SK-N-SH treated with all-trans-retinoic acid at 6 μM for 48 hours (cell line): Measurements from ENCODE around the gene SLAMF8.

Source experiments
- ATAC-seq: fragments of 200-7000 bp; cut with Tn5 transposase; 3 replicates; pipeline ENCODE4 v1.9.1; 2020; ENCODE audit warnings: mild to moderate bottlenecking, moderate library complexity
- ARNTL ChIP-seq: fragments of 450-650 bp; formaldehyde crosslinking; IDR thresholded peaks from 2 replicates; pipeline ENCODE4 v1.5.0; 2020; ENCODE audit warnings: low read depth, mild to moderate bottlenecking, moderate library complexity, borderline replicate concordance
- BACH2 ChIP-seq: fragments of 250-450 bp; sonication (Bioruptor Pico); IDR thresholded peaks from 2 replicates; pipeline ENCODE4 v1.9.0; 2021; ENCODE audit warnings: mild to moderate bottlenecking, borderline replicate concordance
- CREB5 ChIP-seq: fragments of 250-450 bp; sonication (Bioruptor Pico); IDR thresholded peaks from 2 replicates; pipeline ENCODE4 v1.5.1; 2020; ENCODE audit warnings: low read depth, mild to moderate bottlenecking, moderate library complexity
- CSDC2 ChIP-seq: fragments of 250-450 bp; sonication (Bioruptor Pico); IDR thresholded peaks from 2 replicates; pipeline ENCODE4 v1.5.0; 2020; ENCODE audit warnings: mild to moderate bottlenecking, moderate library complexity
- ESRRG ChIP-seq: fragments of 250-450 bp; sonication (Bioruptor Pico); IDR thresholded peaks from 2 replicates; pipeline ENCODE4 v1.6.1; 2021; ENCODE audit warnings: mild to moderate bottlenecking
- GLIS3 ChIP-seq: fragments of 250-450 bp; sonication (Bioruptor Pico); IDR thresholded peaks from 2 replicates; pipeline ENCODE4 v1.5.0; 2020; ENCODE audit warnings: mild to moderate bottlenecking, moderate library complexity
- ISL1 ChIP-seq: fragments of 250-450 bp; sonication (Bioruptor Pico); IDR thresholded peaks from 2 replicates; pipeline ENCODE4 v2.1.2; 2022; ENCODE audit warnings: mild to moderate bottlenecking, moderate library complexity
- OSR1 ChIP-seq: fragments of 250-450 bp; sonication (Bioruptor Pico); IDR thresholded peaks from 2 replicates; pipeline ENCODE4 v1.8.0; 2022; ENCODE audit warnings: moderate library complexity, mild to moderate bottlenecking, inconsistent platforms
- RARB ChIP-seq: fragments of 250-450 bp; sonication (Bioruptor Pico); IDR thresholded peaks from 2 replicates; pipeline ENCODE4 v1.8.0; 2021; ENCODE audit warnings: mild to moderate bottlenecking, moderate library complexity
- SNAI2 ChIP-seq: fragments of 250-450 bp; sonication (Bioruptor Pico); IDR thresholded peaks from 2 replicates; pipeline ENCODE4 v1.5.0; 2020; ENCODE audit warnings: mild to moderate bottlenecking, moderate library complexity
- TCF4 ChIP-seq: fragments of 250-450 bp; sonication (Bioruptor Pico); IDR thresholded peaks from 2 replicates; pipeline ENCODE4 v1.8.0; 2021; ENCODE audit warnings: mild to moderate bottlenecking, moderate library complexity, borderline replicate concordance
- TOX ChIP-seq: fragments of 250-450 bp; sonication (Bioruptor Pico); IDR thresholded peaks from 2 replicates; pipeline ENCODE4 v1.8.0; 2021; ENCODE audit warnings: mild to moderate bottlenecking, moderate library complexity, borderline replicate concordance
- ZC3H10 ChIP-seq: fragments of 250-450 bp; sonication (Bioruptor Pico); IDR thresholded peaks from 2 replicates; pipeline ENCODE4 v1.5.1; 2021; ENCODE audit warnings: mild to moderate bottlenecking, moderate library complexity
- ZFP3 ChIP-seq: fragments of 250-450 bp; sonication (Bioruptor Pico); IDR thresholded peaks from 2 replicates; pipeline ENCODE4 v1.5.0; 2020; ENCODE audit warnings: mild to moderate bottlenecking, moderate library complexity
- ZFP30 ChIP-seq: fragments of 450-650 bp; formaldehyde crosslinking; IDR thresholded peaks from 2 replicates; pipeline ENCODE4 v1.5.0; 2022; ENCODE audit warnings: mild to moderate bottlenecking, moderate library complexity
- ZNF70 ChIP-seq: fragments of 450-650 bp; formaldehyde crosslinking; IDR thresholded peaks from 2 replicates; pipeline ENCODE4 v1.5.0; 2020; ENCODE audit warnings: mild to moderate bottlenecking, moderate library complexity
- ZNF8 ChIP-seq: fragments of 450-650 bp; formaldehyde crosslinking; IDR thresholded peaks from 2 replicates; pipeline ENCODE4 v1.5.0; 2020; ENCODE audit warnings: mild to moderate bottlenecking, moderate library complexity
- TF ChIP-seq, protein P1 (sequence below): fragments of 250-450 bp; sonication (Bioruptor Pico); IDR thresholded peaks from 2 replicates; pipeline ENCODE4 v1.8.0; 2020; ENCODE audit warnings: mild to moderate bottlenecking, moderate library complexity, borderline replicate concordance
- TF ChIP-seq, protein P2 (sequence below): fragments of 250-450 bp; sonication (Bioruptor Pico); IDR thresholded peaks from 2 replicates; pipeline ENCODE4 v1.8.0; 2021; ENCODE audit warnings: low read depth, mild to moderate bottlenecking, moderate library complexity, borderline replicate concordance
- TF ChIP-seq, protein P3 (sequence below): fragments of 250-450 bp; sonication (Bioruptor Pico); IDR thresholded peaks from 2 replicates; pipeline ENCODE4 v1.5.0; 2020; ENCODE audit warnings: mild to moderate bottlenecking, moderate library complexity

Gene SLAMF8

GRCh38 chr1:159848326-159848725, 21.7 kb downstream of the SLAMF8 start:
- no peak for TF ChIP-seq ZC3H10
- no peak for TF ChIP-seq ARNTL (CRISPR knock-in tag)
- TF ChIP-seq BACH2 (CRISPR knock-in tag) = no peak
- no peak for TF ChIP-seq ZNF8 (CRISPR knock-in tag)
- TF ChIP-seq ZNF70 (CRISPR knock-in tag) = no peak

GRCh38 chr1:159849626-159850366, 23.1 kb downstream of the SLAMF8 start:
- ATAC-seq = no peak
- TF ChIP-seq, protein P1, sequence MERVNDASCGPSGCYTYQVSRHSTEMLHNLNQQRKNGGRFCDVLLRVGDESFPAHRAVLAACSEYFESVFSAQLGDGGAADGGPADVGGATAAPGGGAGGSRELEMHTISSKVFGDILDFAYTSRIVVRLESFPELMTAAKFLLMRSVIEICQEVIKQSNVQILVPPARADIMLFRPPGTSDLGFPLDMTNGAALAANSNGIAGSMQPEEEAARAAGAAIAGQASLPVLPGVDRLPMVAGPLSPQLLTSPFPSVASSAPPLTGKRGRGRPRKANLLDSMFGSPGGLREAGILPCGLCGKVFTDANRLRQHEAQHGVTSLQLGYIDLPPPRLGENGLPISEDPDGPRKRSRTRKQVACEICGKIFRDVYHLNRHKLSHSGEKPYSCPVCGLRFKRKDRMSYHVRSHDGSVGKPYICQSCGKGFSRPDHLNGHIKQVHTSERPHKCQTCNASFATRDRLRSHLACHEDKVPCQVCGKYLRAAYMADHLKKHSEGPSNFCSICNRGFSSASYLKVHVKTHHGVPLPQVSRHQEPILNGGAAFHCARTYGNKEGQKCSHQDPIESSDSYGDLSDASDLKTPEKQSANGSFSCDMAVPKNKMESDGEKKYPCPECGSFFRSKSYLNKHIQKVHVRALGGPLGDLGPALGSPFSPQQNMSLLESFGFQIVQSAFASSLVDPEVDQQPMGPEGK (CRISPR knock-in tag) = no peak
- TF ChIP-seq CSDC2 (CRISPR knock-in tag) (no peak), TCF4 (CRISPR knock-in tag) (no peak), SNAI2 (CRISPR knock-in tag) (no peak), OSR1 (no peak), GLIS3 (CRISPR knock-in tag) (no peak), RARB (no peak), ZFP3 (CRISPR knock-in tag) (no peak), ESRRG (CRISPR knock-in tag) (no peak), CREB5 (CRISPR knock-in tag) (no peak), ZC3H10 (no peak), ZFP30 (CRISPR knock-in tag) (no peak), ISL1 (CRISPR knock-in tag) (no peak), TOX (CRISPR knock-in tag) (no peak)
- TF ChIP-seq, protein P2, sequence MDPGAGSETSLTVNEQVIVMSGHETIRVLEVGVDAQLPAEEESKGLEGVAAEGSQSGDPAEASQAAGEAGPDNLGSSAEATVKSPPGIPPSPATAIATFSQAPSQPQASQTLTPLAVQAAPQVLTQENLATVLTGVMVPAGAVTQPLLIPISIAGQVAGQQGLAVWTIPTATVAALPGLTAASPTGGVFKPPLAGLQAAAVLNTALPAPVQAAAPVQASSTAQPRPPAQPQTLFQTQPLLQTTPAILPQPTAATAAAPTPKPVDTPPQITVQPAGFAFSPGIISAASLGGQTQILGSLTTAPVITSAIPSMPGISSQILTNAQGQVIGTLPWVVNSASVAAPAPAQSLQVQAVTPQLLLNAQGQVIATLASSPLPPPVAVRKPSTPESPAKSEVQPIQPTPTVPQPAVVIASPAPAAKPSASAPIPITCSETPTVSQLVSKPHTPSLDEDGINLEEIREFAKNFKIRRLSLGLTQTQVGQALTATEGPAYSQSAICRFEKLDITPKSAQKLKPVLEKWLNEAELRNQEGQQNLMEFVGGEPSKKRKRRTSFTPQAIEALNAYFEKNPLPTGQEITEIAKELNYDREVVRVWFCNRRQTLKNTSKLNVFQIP (CRISPR knock-in tag) = no peak
- TF ChIP-seq, protein P3, sequence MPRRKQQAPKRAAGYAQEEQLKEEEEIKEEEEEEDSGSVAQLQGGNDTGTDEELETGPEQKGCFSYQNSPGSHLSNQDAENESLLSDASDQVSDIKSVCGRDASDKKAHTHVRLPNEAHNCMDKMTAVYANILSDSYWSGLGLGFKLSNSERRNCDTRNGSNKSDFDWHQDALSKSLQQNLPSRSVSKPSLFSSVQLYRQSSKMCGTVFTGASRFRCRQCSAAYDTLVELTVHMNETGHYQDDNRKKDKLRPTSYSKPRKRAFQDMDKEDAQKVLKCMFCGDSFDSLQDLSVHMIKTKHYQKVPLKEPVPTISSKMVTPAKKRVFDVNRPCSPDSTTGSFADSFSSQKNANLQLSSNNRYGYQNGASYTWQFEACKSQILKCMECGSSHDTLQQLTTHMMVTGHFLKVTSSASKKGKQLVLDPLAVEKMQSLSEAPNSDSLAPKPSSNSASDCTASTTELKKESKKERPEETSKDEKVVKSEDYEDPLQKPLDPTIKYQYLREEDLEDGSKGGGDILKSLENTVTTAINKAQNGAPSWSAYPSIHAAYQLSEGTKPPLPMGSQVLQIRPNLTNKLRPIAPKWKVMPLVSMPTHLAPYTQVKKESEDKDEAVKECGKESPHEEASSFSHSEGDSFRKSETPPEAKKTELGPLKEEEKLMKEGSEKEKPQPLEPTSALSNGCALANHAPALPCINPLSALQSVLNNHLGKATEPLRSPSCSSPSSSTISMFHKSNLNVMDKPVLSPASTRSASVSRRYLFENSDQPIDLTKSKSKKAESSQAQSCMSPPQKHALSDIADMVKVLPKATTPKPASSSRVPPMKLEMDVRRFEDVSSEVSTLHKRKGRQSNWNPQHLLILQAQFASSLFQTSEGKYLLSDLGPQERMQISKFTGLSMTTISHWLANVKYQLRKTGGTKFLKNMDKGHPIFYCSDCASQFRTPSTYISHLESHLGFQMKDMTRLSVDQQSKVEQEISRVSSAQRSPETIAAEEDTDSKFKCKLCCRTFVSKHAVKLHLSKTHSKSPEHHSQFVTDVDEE (CRISPR knock-in tag) = no peak

More at GRCh38 chr1:159848326-159848725, 21.7 kb downstream of the SLAMF8 start:
- ATAC-seq = no peak

GRCh38 chr1:159851407-159851806, 24.7 kb downstream of the SLAMF8 start:
- TF ChIP-seq CREB5 (CRISPR knock-in tag) (no peak), ZC3H10 (no peak)
- TF ChIP-seq, protein P2 (CRISPR knock-in tag) = no peak
- no peak for ATAC-seq
